HepG2 (cell line): ENCODE measurements around the gene EXOC7. TPM values are rescaled to one million over a fixed set of nuclear protein-coding genes. Genes with fewer than 3 reads are reported as not detected.

ENCODE experiments used
- ATAC-seq: fragments of 200-7000 bp; cut with Tn5 transposase; 3 replicates; pipeline ENCODE4 v1.9.1; 2020; ENCODE audit warnings: mild to moderate bottlenecking, moderate library complexity
- BruUV-seq: library from RNA; stranded (reverse); fragments of 400-500 nt; replicated peaks from 2 replicates; lab custom pipeline; 2021; lab: Mats Ljungman, UMichigan
- CTCF ChIA-PET: fragments of 300-600 bp; formaldehyde crosslinking; extraction: SDS; loops from one replicate; lab custom pipeline; 2021; ENCODE audit warnings: low total read pairs, inconsistent platforms, low intra/inter-chr PET ratio; lab: Yijun Ruan, JAX
- POLR2A ChIA-PET: fragments of 350-600 bp; sonication (Branson Sonifier 250); formaldehyde crosslinking; loops from one replicate; lab custom pipeline; 2020; ENCODE audit warnings: antibody characterized with exemption, inconsistent platforms; lab: Yijun Ruan, JAX
- DNase-seq: peaks from one replicate; pipeline ENCODE4 v3.0.0-alpha.2; 2015; ENCODE audit warnings: low spot score
- FAIRE-seq: peaks from 3 replicates; lab custom pipeline; 2011; peaks lifted over from hg19 to GRCh38; lab: Jason Lieb, UNC
- H2AFZ ChIP-seq: one replicate; pipeline ENCODE4 v1.6.1; 2011; ENCODE audit warnings: low read length, inconsistent platforms
- H3K27ac ChIP-seq: fragments of 300-600 bp; 3 replicates; pipeline ENCODE4 v1.8.0; 2011; ENCODE audit warnings: mixed run types, mild to moderate bottlenecking, mixed read lengths, low read length, inconsistent platforms; ENCODE audit not compliant: insufficient read depth; ENCODE audit errors: extremely low read length
- H3K27me3 ChIP-seq, 2 experiments: fragments of 200-600 bp in 1 of 2; 2 replicates in 1 of 2; 3 replicates in 1 of 2; pipeline versions ENCODE4 v1.6.0 to v1.8.0; 2011; ENCODE audit warnings: low read length in 2 of 2, mild to moderate bottlenecking in 2 of 2, moderate library complexity in 2 of 2, inconsistent platforms in 1 of 2; ENCODE audit not compliant: insufficient read depth in 2 of 2, control insufficient read depth in 1 of 2
- H3K36me3 ChIP-seq, 2 experiments: fragments of 200-600 bp in 1 of 2; replicated peaks in 1 of 2; 2 replicates in 1 of 2; 3 replicates in 1 of 2; pipeline versions ENCODE4 v1.5.1 to v1.8.0; 2011; ENCODE audit warnings: low read length in 2 of 2, inconsistent platforms in 1 of 2; ENCODE audit not compliant: insufficient read depth in 2 of 2, control insufficient read depth in 1 of 2
- H3K4me1 ChIP-seq: 2 replicates; pipeline ENCODE4 v1.5.1; 2012; ENCODE audit warnings: low read length, inconsistent platforms; ENCODE audit not compliant: insufficient read depth
- H3K4me2 ChIP-seq: 2 replicates; pipeline ENCODE4 v1.6.0; 2011; ENCODE audit warnings: low read depth, low read length, inconsistent platforms
- H3K4me3 ChIP-seq, 3 experiments: fragments of 200-600 bp in 1 of 3; sonication (generic), shearing (Covaris generic) in 1 of 3; replicated peaks in 1 of 3; 2 replicates each; pipeline ENCODE4 v1.5.1; 2011 to 2016; ENCODE audit warnings: low read length in 3 of 3, inconsistent platforms in 2 of 3, low read depth in 2 of 3, mild to moderate bottlenecking in 2 of 3, control low read depth in 1 of 3, mixed read lengths in 1 of 3; ENCODE audit not compliant: insufficient read depth in 1 of 3
- H3K79me2 ChIP-seq: one replicate; pipeline ENCODE4 v1.6.1; 2011; ENCODE audit warnings: low read length, inconsistent platforms; ENCODE audit not compliant: insufficient read depth
- H3K9ac ChIP-seq: 2 replicates; pipeline ENCODE4 v1.6.0; 2011; ENCODE audit warnings: mild to moderate bottlenecking, low read depth, low read length, inconsistent platforms; ENCODE audit not compliant: insufficient read depth
- H3K9me3 ChIP-seq: 2 replicates; pipeline ENCODE4 v1.5.1; 2012; ENCODE audit warnings: mild to moderate bottlenecking, low read length
- H4K20me1 ChIP-seq: 2 replicates; pipeline ENCODE4 v1.6.0; 2011; ENCODE audit warnings: inconsistent platforms, mild to moderate bottlenecking, low read length, moderate library complexity; ENCODE audit not compliant: insufficient read depth
- KAT2B ChIP-seq: fragments of 150-350 bp; IDR thresholded peaks from 2 replicates; pipeline ENCODE4 v1.6.1; 2014; ENCODE audit warnings: low read depth, low read length, borderline replicate concordance
- RNF2 ChIP-seq: fragments of 450-650 bp; conservative IDR thresholded peaks from 2 replicates; pipeline ENCODE4 v1.6.1; 2016; ENCODE audit warnings: low read depth
- SMAD9 ChIP-seq: sonication (generic); formaldehyde crosslinking; IDR thresholded peaks from 2 replicates; pipeline ENCODE4 v1.5.1; 2020; ENCODE audit warnings: mild to moderate bottlenecking, missing genetic modification reagents
- SMARCE1 ChIP-seq: fragments of 450-650 bp; IDR thresholded peaks from 2 replicates; pipeline ENCODE4 v1.6.1; 2017; ENCODE audit warnings: borderline replicate concordance
- ZFAT ChIP-seq: sonication (generic); formaldehyde crosslinking; conservative IDR thresholded peaks from 2 replicates; pipeline ENCODE4 v1.8.1; 2023; ENCODE audit warnings: missing genetic modification reagents, inconsistent platforms
- ZMYM2 ChIP-seq: sonication (generic); formaldehyde crosslinking; IDR thresholded peaks from 2 replicates; pipeline ENCODE4 v1.8.0; 2022; ENCODE audit warnings: mild to moderate bottlenecking, missing genetic modification reagents
- ZNF709 ChIP-seq: sonication (generic); formaldehyde crosslinking; IDR thresholded peaks from 2 replicates; pipeline ENCODE4 v1.5.0; 2020; ENCODE audit warnings: mild to moderate bottlenecking, missing genetic modification reagents
- WGBS: methylation state at CpG from one replicate; pipeline ENCODE4 v1.1.6; 2017; ENCODE audit warnings: low lambda C conversion rate; 5-methylcytosine and 5-hydroxymethylcytosine counted together
- in situ Hi-C: cut with HindIII; loops from 2 replicates; pipeline ENCODE4 v1.10.0; 2017; ENCODE audit warnings: low pct_unique_long_range_greater_than_20kb; ENCODE audit not compliant: extremely low pct_ligation_motif_present
- intact Hi-C: fragments of 100-400 bp; cut with micrococcal nuclease; formaldehyde crosslinking; loops from one replicate; pipeline ENCODE4 v1.10.0; 2022; ENCODE audit not compliant: unreplicated experiment
- polyA plus RNA-seq, 8 experiments: library from polyadenylated mRNA; depleted of rRNA in 3 of 8; stranded (reverse) in 7 of 8; unstranded in 1 of 8; fragments of >200 nt; fragmentation: Illumina TruSeq in 4 of 8; extraction: Trizol in 4 of 8; gene quantifications; 2 replicates each; pipeline versions ENCODE4 v1.2.1 to v1.2.3, GENCODE V29; 2011 to 2016; ENCODE audit warnings: low read depth in 4 of 8, missing spikeins in 1 of 8, mixed read lengths in 1 of 8; ENCODE audit not compliant: insufficient read depth in 1 of 8
- total RNA-seq, 5 experiments: library from RNA; depleted of rRNA; stranded (reverse); fragments of >200 nt; fragmentation: Illumina TruSeq; extraction: Trizol; gene quantifications; 2 replicates each; pipeline ENCODE4 v1.2.3, GENCODE V29; 2016; ENCODE audit warnings: low read depth in 1 of 5
- TF ChIP-seq, protein P1 (sequence below): sonication (generic); formaldehyde crosslinking; IDR thresholded peaks from 2 replicates; pipeline ENCODE4 v1.5.1; 2020; ENCODE audit warnings: missing genetic modification reagents, mild to moderate bottlenecking, borderline replicate concordance
- TF ChIP-seq, protein P2 (sequence below): sonication (generic); formaldehyde crosslinking; IDR thresholded peaks from 2 replicates; pipeline ENCODE4 v1.4.0; 2020; ENCODE audit warnings: missing genetic modification reagents, borderline replicate concordance
- TF ChIP-seq, protein P3 (sequence below): sonication (generic); formaldehyde crosslinking; IDR thresholded peaks from 2 replicates; pipeline ENCODE4 v1.4.0; 2020; ENCODE audit warnings: mild to moderate bottlenecking, missing genetic modification reagents

EXOC7 gene
- total and polyA plus RNA-seq, 2 of the 13 experiments (the other 11 are each of a cell fraction or from before 2014, with no cell fraction given), result 86.9 to 116 TPM

DNA sequence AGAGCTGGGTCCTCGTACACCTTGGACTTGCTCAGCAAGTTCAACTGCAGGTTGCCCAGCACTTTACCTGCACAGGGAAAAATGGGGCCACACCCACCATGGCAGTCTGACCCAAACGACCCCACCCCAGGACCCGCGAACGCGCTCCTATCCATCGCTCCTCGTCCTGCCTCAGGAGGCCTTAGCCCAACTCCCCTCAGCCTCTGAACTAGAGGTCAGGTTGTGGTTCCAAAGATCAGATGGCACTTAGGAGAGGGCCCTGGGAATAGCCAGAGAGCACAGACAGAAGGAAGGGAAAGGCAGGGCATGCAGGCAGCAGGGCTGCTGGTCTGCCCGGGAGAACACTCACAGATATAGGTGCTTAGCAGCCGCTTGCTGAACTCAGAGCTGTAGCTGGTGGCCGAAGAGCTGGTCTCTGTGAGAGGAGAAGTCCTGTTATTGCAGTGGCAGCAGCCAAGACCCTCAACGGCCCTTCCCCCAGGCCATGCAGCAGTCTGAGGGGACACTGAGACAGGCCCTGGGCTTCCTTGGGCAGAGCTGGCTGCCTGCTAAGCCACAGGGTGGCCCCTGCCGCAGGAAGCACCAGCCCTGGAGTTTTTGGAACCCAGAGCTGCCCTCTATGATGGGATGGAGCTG, 17.7 kb downstream of the EXOC7 start (continued):
- TF ChIP-seq ZNF709, result no peak
- TF ChIP-seq SMAD9, result no peak
- TF ChIP-seq, protein P1, sequence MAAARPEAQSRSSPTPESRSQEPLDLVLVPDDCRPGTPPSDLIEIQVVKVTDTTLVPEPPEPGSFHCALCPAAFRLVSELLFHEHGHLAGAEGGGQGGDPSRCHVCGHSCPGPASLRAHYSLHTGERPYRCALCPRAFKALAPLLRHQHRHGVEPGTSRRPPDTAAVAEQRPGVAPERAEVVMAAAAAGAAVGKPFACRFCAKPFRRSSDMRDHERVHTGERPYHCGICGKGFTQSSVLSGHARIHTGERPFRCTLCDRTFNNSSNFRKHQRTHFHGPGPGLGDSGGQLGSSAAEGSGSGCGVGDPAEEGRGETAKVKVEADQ (CRISPR knock-in tag), result no peak

DNA sequence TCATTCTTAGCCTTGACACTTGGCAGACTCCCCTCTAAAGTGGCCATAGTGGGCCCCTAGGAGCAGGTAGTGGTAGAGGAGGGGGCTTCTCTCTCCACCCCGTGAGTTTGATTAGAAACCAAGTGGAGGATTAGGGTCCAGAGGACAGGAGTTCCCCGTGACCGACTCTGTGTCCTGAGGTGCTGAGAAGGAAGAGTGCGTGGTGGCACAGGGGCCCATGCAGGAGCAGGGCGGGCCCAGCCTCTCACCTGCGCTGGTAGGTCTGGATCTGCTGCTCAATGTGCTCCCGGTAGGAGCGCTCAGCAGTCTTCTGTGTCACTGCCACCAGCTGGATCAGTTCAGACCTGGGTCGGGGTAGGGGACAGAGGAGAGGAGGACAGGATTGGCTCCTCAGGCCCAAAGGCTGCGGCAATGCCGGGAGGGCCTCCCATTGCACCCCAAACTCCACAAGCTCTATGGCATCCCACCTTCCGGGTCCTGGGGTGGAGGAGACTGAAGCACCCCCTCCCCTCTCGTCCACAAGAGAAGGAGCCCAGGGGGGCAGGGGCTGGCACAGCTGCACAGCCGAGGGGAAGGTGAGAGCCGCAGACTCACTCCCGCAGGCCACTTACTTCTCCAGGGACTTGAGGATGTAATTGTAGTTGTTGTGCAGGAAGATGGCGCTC, 18.4 kb downstream of the EXOC7 start:
- H3K4me1 ChIP-seq, result no peaks in the 10 kb centered on the region
- H3K79me2 ChIP-seq, result no peaks in the 10 kb centered on the region
- H2AFZ ChIP-seq, result no peak overlapping the region
- FAIRE-seq (no peak), ATAC-seq (no peak), DNase-seq (no peak)
- no peak overlapping the region for H3K9ac ChIP-seq
- intact Hi-C loops, result no loop called here
- CTCF ChIA-PET, result no interaction called here
- H3K36me3 ChIP-seq, result peaks cover 50 to 61% of the 10 kb centered on the region in 2 experiments; a peak in 4 of 5 replicates
- H3K9me3 ChIP-seq, result no peaks in the 10 kb centered on the region
- H3K27ac ChIP-seq, result no peak overlapping the region
- 92% methylated on average over 16 of the region's 17 CpGs for WGBS
- H3K27me3 ChIP-seq, result no peaks in the 10 kb centered on the region
- H4K20me1 ChIP-seq, result 0 out of 2 replicates have a peak, but pooled peaks cover 8% of the 10 kb centered on the region
- BruUV-seq, result no TSS peak
- in situ Hi-C loops, result no loop called here
- POLR2A ChIA-PET, result no interaction called here
- H3K4me2 ChIP-seq, result no peak overlapping the region
- H3K4me3 ChIP-seq, result no peak overlapping the region
- no peak for TF ChIP-seq RNF2
- TF ChIP-seq, protein P2, sequence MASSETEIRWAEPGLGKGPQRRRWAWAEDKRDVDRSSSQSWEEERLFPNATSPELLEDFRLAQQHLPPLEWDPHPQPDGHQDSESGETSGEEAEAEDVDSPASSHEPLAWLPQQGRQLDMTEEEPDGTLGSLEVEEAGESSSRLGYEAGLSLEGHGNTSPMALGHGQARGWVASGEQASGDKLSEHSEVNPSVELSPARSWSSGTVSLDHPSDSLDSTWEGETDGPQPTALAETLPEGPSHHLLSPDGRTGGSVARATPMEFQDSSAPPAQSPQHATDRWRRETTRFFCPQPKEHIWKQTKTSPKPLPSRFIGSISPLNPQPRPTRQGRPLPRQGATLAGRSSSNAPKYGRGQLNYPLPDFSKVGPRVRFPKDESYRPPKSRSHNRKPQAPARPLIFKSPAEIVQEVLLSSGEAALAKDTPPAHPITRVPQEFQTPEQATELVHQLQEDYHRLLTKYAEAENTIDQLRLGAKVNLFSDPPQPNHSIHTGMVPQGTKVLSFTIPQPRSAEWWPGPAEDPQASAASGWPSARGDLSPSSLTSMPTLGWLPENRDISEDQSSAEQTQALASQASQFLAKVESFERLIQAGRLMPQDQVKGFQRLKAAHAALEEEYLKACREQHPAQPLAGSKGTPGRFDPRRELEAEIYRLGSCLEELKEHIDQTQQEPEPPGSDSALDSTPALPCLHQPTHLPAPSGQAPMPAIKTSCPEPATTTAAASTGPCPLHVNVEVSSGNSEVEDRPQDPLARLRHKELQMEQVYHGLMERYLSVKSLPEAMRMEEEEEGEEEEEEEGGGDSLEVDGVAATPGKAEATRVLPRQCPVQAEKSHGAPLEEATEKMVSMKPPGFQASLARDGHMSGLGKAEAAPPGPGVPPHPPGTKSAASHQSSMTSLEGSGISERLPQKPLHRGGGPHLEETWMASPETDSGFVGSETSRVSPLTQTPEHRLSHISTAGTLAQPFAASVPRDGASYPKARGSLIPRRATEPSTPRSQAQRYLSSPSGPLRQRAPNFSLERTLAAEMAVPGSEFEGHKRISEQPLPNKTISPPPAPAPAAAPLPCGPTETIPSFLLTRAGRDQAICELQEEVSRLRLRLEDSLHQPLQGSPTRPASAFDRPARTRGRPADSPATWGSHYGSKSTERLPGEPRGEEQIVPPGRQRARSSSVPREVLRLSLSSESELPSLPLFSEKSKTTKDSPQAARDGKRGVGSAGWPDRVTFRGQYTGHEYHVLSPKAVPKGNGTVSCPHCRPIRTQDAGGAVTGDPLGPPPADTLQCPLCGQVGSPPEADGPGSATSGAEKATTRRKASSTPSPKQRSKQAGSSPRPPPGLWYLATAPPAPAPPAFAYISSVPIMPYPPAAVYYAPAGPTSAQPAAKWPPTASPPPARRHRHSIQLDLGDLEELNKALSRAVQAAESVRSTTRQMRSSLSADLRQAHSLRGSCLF (CRISPR knock-in tag), result no peak
- TF ChIP-seq, protein P3, sequence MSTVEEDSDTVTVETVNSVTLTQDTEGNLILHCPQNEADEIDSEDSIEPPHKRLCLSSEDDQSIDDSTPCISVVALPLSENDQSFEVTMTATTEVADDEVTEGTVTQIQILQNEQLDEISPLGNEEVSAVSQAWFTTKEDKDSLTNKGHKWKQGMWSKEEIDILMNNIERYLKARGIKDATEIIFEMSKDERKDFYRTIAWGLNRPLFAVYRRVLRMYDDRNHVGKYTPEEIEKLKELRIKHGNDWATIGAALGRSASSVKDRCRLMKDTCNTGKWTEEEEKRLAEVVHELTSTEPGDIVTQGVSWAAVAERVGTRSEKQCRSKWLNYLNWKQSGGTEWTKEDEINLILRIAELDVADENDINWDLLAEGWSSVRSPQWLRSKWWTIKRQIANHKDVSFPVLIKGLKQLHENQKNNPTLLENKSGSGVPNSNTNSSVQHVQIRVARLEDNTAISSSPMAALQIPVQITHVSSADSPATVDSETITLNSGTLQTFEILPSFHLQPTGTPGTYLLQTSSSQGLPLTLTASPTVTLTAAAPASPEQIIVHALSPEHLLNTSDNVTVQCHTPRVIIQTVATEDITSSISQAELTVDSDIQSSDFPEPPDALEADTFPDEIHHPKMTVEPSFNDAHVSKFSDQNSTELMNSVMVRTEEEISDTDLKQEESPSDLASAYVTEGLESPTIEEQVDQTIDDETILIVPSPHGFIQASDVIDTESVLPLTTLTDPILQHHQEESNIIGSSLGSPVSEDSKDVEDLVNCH (CRISPR knock-in tag), result no peak
- no peak for TF ChIP-seq KAT2B
- TF ChIP-seq ZMYM2 (CRISPR knock-in tag), result no peak
- no peak for TF ChIP-seq SMARCE1
- no peak for TF ChIP-seq ZFAT (CRISPR knock-in tag)
